ENCODE data around the gene PNCK.

PNCK gene

DNA sequence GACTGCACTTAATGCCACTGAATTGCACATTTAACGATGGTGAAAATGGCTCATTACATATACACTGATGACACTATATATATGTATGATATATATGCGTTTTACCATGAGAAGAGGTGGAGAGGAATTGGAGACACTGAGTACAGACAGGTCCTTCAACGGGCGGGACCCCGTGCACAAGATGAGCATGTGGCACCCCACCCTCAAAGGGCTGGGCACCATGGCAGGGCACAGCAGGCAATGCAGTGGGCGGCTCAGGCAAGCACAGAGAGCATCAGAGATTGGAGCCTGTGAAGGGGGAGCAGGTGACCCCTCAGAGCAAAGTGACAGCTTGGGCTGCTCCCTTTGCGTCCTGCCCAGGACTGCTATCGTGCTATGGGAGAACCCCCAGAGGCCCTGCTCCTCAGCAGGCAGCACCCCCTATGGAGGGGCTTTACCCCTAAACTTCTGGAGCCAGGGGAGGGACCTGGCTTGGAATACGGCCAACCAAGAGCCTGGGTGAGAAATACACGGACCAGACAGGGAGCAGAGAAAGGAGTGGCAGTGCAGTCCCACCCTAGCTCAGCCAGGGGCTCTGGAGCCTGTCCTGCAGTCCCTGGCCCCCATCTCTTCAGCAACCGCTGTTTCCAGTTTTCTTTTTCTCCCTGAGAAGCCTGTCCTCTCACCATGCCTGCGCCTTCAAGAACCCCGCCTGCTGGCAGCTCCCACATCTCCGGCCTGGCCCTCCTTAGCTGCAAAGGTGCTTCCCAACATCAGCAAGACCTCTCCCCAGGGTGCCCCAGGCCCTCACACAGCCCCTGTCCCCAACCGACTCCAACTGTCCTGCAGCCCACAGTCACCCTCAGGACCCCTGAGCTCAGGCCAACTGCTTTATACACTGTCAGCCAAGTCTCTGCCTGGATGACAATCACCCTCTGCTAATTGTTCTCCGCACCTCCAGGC, 24.6 kb upstream of the PNCK start:
- TF ChIP-seq NFIC (IDR thresholded peaks at IDR 0.05) (no peak), TCF12 (IDR thresholded peaks at IDR 0.05; ENCODE audit: low read depth) (no peak), RAD21 (IDR thresholded peaks at IDR 0.05; ENCODE audit: low read depth) (no peak), EP300 (IDR thresholded peaks at IDR 0.05; ENCODE audit: borderline replicate concordance) (no peak), CREB1 (IDR thresholded peaks at IDR 0.05; ENCODE audit: low read depth) (no peak), EGR1 (IDR thresholded peaks at IDR 0.05) (no peak), CEBPB (IDR thresholded peaks at IDR 0.05) (no peak)
- TF ChIP-seq, protein P1, sequence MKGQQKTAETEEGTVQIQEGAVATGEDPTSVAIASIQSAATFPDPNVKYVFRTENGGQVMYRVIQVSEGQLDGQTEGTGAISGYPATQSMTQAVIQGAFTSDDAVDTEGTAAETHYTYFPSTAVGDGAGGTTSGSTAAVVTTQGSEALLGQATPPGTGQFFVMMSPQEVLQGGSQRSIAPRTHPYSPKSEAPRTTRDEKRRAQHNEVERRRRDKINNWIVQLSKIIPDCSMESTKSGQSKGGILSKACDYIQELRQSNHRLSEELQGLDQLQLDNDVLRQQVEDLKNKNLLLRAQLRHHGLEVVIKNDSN (IDR thresholded peaks at IDR 0.05), result no peak

DNA sequence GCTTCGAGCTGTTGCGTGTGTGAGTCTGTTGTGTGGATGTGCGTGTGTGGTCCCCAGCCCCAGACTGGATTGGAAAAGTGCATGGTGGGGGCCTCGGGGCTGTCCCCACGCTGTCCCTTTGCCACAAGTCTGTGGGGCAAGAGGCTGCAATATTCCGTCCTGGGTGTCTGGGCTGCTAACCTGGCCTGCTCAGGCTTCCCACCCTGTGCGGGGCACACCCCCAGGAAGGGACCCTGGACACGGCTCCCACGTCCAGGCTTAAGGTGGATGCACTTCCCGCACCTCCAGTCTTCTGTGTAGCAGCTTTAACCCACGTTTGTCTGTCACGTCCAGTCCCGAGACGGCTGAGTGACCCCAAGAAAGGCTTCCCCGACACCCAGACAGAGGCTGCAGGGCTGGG, 22.5 kb upstream of the PNCK start:
- TF ChIP-seq NFIC (IDR thresholded peaks at IDR 0.05) (no peak), TAF1 (IDR thresholded peaks at IDR 0.05; ENCODE audit: low read depth) (no peak), FOXM1 (IDR thresholded peaks at IDR 0.05; ENCODE audit: borderline replicate concordance, low read depth) (no peak), ZBTB7A (IDR thresholded peaks at IDR 0.05; ENCODE audit: low read depth) (no peak), CREB1 (IDR thresholded peaks at IDR 0.05; ENCODE audit: low read depth) (no peak), TCF12 (IDR thresholded peaks at IDR 0.05; ENCODE audit: low read depth) (no peak), TEAD4 (IDR thresholded peaks at IDR 0.05) (no peak), EP300 (IDR thresholded peaks at IDR 0.05; ENCODE audit: borderline replicate concordance) (no peak), CEBPB (IDR thresholded peaks at IDR 0.05) (no peak), RAD21 (IDR thresholded peaks at IDR 0.05; ENCODE audit: low read depth) (no peak), YY1 (IDR thresholded peaks at IDR 0.05; ENCODE audit: low read depth) (no peak), EGR1 (IDR thresholded peaks at IDR 0.05) (no peak)
- TF ChIP-seq, protein P2, sequence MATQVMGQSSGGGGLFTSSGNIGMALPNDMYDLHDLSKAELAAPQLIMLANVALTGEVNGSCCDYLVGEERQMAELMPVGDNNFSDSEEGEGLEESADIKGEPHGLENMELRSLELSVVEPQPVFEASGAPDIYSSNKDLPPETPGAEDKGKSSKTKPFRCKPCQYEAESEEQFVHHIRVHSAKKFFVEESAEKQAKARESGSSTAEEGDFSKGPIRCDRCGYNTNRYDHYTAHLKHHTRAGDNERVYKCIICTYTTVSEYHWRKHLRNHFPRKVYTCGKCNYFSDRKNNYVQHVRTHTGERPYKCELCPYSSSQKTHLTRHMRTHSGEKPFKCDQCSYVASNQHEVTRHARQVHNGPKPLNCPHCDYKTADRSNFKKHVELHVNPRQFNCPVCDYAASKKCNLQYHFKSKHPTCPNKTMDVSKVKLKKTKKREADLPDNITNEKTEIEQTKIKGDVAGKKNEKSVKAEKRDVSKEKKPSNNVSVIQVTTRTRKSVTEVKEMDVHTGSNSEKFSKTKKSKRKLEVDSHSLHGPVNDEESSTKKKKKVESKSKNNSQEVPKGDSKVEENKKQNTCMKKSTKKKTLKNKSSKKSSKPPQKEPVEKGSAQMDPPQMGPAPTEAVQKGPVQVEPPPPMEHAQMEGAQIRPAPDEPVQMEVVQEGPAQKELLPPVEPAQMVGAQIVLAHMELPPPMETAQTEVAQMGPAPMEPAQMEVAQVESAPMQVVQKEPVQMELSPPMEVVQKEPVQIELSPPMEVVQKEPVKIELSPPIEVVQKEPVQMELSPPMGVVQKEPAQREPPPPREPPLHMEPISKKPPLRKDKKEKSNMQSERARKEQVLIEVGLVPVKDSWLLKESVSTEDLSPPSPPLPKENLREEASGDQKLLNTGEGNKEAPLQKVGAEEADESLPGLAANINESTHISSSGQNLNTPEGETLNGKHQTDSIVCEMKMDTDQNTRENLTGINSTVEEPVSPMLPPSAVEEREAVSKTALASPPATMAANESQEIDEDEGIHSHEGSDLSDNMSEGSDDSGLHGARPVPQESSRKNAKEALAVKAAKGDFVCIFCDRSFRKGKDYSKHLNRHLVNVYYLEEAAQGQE (IDR thresholded peaks at IDR 0.05; ENCODE audit: low read depth), result no peak
- TF ChIP-seq, protein P1 (IDR thresholded peaks at IDR 0.05), result no peak
- TF ChIP-seq, protein P3, sequence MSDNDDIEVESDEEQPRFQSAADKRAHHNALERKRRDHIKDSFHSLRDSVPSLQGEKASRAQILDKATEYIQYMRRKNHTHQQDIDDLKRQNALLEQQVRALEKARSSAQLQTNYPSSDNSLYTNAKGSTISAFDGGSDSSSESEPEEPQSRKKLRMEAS (IDR thresholded peaks at IDR 0.05), result no peak

DNA sequence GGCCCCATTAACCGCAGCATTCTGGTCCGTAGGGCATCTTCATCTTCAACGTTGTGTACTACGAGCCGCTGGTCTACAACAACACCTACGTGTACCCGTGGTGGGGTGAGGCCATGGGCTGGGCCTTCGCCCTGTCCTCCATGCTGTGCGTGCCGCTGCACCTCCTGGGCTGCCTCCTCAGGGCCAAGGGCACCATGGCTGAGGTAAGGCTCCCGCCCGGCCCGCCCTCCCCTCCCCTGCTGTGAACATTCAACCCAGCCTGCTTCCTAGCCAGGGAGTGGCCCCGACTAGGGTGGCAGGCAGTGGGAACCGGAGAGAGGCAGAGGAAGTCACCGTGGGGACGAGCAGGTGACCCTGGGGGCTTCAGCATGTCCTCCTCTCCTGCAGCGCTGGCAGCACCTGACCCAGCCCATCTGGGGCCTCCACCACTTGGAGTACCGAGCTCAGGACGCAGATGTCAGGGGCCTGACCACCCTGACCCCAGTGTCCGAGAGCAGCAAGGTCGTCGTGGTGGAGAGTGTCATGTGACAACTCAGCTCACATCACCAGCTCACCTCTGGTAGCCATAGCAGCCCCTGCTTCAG, 21.2 kb upstream of the PNCK start:
- TF ChIP-seq YY1 (IDR thresholded peaks at IDR 0.05; ENCODE audit: low read depth), result no peak
- TF ChIP-seq CEBPB (IDR thresholded peaks at IDR 0.05), result no peak
- no peak for TF ChIP-seq NFIC (IDR thresholded peaks at IDR 0.05)
- TF ChIP-seq FOXM1 (IDR thresholded peaks at IDR 0.05; ENCODE audit: borderline replicate concordance, low read depth), result no peak
- TF ChIP-seq, protein P3 (IDR thresholded peaks at IDR 0.05), result no peak
- TF ChIP-seq, protein P2 (IDR thresholded peaks at IDR 0.05; ENCODE audit: low read depth), result no peak
- no peak for TF ChIP-seq TAF1 (IDR thresholded peaks at IDR 0.05; ENCODE audit: low read depth)
- TF ChIP-seq RAD21 (IDR thresholded peaks at IDR 0.05; ENCODE audit: low read depth), result no peak
- no peak for TF ChIP-seq CREB1 (IDR thresholded peaks at IDR 0.05; ENCODE audit: low read depth)
- TF ChIP-seq EP300 (IDR thresholded peaks at IDR 0.05; ENCODE audit: borderline replicate concordance), result no peak

DNA sequence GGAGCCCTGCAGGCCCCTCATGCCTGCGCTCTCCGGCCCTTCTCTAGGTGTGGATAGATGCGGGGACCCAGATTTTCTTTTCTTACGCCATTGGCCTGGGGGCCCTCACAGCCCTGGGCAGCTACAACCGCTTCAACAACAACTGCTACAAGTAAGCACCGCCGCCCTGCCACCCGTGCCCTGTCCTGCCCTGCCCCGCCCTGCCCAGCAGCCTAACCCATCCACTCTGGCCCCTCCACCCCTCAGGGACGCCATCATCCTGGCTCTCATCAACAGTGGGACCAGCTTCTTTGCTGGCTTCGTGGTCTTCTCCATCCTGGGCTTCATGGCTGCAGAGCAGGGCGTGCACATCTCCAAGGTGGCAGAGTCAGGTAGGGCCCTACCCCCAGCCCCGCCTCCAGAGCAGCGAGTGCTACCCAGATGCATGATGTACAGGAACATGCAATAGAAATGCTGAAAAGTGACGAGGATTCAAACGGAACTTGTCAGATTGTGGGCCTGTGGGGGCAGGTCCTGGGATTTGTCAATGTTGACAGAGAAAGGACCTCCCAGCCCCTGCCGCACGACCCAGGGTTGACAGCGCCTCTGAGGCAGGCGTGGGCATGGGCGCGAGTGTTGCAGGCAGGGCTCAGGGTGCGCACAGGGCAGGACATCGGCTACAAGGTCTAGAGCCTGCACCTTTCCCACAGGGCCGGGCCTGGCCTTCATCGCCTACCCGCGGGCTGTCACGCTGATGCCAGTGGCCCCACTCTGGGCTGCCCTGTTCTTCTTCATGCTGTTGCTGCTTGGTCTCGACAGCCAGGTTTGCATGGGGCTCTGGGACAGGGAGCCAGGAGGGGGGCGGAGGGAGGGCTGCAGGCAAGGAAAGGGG, 19.8 kb upstream of the PNCK start:
- TF ChIP-seq, protein P1 (IDR thresholded peaks at IDR 0.05), result no peak
- TF ChIP-seq CEBPB (IDR thresholded peaks at IDR 0.05) (no peak), RAD21 (IDR thresholded peaks at IDR 0.05; ENCODE audit: low read depth) (no peak), ZBTB7A (IDR thresholded peaks at IDR 0.05; ENCODE audit: low read depth) (no peak), FOXM1 (IDR thresholded peaks at IDR 0.05; ENCODE audit: borderline replicate concordance, low read depth) (no peak), YY1 (IDR thresholded peaks at IDR 0.05; ENCODE audit: low read depth) (no peak), CREB1 (IDR thresholded peaks at IDR 0.05; ENCODE audit: low read depth) (no peak), NFIC (IDR thresholded peaks at IDR 0.05) (no peak)
